Activated CD4-positive, alpha-beta T cell treated with anti-CD3 and anti-CD28 coated beads, Interleukin-2, amount 50 U/mL, for 48 hours (primary cell): ENCODE results near the gene NOBOX.
"Not testable (repeated sequence)": the region's sequence is repeated elsewhere in the genome, so short reads cannot be mapped to it uniquely, and the experiment has no call there.

ENCODE experiments used
- DNase-seq, 2 experiments: peaks; one replicate each; pipeline ENCODE4 v3.0.0-alpha.2; 2020

The NOBOX gene

DNA sequence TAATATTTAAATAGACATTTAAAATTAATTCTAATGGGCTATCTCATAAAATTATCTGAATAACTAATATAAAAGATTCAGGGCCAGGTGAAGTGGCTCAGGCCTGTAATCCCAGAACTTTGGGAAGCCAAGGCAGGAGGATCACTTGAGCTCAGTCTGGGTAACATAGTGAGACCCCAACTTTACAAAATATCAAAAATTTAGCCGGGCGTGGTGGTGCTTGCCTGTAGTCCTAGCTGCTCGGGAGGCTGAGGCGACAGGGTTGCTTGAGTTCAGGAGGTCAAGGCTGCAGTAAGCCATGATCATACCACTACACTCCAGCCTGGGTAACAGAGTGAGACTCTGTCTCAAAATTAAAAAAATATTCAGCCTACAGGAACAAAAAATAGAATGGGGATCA, 12.5 kb downstream of the NOBOX start:
- DNase-seq = no peak

DNA sequence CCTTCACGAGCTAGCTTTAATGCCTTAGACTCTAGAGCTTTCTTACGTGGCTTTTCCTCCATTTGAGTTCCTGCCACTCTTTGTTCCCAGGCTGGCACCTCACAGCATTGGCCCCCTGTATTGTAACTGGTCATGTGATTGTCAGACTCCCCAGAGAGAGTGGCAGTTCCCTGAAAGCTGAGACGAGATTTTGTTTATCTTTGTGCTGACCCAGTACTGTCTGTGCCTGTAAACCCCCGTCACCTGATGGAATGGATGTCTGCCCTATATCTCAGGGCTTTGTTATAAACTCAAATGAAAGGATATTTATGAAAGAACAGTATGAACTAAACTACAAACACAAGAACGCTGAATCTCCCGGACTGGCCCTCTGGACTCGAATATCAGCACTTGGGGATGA, 13.0 kb downstream of the NOBOX start:
- no peak for DNase-seq

DNA sequence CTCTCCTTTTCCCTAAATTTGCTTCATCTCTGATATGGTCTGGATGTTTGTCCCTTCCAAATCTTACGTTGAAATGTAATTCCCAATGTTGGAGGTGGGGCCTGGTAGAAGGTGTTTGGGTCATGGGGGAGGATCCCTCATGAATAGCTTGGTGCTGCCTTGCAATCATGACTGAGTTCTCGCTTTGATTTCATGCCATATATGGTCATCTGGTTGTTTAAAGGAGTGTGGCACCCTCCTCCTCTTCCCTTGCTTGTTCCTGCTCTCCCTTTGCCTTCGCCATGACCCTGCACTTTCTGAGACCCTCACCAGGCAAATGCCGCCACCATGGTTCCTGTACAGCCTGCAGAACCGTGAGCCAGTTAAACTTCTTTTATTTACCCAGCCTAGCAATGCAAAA, 14.5 kb downstream of the NOBOX start:
- no peak for DNase-seq

DNA sequence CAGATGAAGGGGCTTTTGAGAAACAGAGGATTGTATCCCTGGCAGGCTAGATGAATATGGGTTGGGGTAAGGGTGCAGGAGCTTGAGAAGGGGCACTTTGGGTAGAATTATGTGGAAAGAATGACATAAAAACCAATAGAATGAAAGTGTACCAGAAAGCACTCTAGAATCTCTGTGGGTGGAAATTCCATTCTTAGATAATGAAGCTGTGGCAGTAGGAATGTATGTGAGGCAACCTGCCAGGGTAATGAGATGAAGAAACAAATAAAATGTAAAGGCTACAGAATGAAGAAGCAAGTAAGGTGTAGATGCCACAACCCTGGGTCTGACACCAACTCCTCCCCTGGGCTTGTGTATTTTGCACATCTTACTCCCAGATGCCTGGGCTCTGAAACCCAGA, 16.8 kb downstream of the NOBOX start:
- no peak for DNase-seq

DNA sequence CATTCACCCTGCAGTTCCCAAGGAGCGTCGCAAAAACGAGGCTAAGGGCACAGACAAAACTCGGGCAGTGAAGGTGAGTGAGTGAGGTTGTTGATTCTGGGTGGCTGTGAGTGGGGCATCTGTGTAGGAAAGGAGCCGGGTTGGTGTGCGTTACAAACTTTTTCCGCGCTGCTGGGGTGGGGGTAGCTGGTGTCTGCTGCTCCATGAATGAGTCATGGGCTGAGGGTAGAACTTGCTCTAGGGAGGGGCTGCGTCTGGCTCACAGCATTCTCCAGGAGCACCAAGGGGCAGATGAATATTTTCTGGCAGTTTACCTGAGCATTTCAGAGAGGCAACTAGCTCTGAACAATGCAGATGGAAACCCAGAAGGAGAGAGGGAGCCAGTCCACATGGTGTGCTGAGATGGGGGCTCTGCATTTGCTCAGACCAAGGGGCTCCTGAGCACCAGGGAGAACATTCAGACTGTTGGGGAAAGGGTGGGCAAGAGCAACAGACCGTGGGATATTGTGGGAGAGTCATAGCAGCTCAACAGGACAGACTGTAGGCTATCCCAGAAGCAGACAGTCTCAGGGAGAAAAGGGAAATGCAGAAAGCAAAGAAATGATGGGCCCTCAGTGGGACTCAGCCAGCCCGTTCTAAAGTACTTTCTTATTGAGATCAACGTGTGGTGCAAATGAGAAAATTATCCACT, 18.8 kb downstream of the NOBOX start:
- DNase-seq = peak; percentile 39 to 65

DNA sequence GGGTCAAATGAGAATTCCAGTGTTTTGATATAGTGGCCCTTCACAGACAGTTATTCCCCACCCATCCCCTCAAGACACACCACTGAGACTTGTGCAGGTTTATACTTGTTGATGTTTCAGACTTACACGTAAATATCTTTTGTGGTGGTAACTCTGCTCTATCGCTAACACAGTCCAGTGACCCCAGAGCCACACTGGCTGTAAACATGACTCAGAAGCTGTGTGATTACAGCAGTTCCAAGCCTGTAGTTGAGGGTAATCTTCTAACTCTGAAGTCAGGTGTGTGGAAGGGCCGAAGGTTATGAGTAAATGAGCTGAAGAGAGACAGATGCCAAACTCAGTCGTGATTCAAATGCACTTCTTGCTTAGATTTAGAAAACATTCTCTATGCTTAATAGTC, 19.4 kb downstream of the NOBOX start:
- no peak for DNase-seq

DNA sequence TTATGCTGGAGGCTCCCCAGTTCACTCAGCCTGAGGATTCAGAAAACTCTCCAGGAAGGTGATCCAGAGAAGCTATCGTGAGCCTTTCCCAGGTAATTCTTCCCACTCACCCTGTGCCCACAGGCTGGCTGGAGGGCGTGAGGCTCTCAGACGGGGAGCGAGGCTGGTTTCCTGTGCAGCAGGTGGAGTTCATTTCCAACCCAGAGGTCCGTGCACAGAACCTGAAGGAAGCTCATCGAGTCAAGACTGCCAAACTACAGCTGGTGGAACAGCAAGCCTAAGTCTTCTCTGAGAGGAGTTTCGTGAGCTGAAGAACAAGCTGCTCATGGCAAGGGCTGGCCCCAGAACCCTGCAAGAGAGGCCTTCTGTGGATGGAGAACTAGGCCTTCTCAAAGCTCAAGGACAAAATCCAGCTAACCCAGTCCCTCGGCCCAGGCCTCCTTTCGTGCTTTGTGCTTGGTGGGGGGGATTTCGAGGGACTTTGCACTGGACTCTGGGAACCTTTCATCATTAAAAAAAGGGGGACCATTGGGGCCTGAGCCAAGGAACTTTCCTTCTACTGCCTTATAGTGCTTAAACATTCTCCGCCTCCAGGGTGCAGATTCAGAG, 23.6 kb downstream of the NOBOX start:
- DNase-seq = no peak

DNA sequence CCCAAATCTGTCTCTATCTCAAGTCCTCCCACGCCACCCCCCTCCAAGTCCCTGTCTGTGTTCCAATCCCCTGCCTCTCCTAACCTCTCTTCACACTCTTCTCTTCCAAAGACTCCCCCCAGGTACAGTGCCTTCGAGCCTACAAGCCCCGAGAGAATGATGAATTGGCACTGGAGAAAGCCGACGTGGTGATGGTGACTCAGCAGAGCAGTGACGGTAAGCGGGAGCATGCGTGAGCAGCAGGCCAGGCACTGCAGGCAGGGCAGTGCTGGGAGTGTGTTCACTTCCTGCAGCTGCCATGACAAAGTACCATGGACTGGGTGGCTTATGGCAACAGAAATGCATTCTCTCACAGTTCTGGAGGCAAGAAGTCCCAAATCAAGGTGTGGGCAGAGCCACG, 24.8 kb downstream of the NOBOX start:
- no peak for DNase-seq

DNA sequence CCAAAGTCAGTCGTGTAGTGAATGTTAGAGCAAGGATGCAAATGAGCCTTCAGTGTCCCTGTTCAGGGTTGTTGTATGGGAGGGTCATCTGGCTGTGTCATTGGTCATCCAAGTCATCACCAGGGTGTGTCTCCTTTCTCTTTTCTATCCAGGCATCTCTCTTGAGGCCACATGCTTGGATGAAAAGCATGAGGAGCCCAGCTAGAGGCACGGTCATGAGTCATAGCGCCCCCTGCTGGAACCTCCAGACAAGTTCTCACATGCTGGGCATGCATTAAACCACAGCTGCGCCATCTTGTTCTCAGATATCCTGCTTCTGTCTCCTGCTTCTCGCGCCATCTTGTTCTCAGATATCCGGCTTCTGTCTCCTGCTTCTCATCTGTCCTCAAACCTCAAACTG, 34.3 kb downstream of the NOBOX start:
- not testable (repeated sequence) for DNase-seq

DNA sequence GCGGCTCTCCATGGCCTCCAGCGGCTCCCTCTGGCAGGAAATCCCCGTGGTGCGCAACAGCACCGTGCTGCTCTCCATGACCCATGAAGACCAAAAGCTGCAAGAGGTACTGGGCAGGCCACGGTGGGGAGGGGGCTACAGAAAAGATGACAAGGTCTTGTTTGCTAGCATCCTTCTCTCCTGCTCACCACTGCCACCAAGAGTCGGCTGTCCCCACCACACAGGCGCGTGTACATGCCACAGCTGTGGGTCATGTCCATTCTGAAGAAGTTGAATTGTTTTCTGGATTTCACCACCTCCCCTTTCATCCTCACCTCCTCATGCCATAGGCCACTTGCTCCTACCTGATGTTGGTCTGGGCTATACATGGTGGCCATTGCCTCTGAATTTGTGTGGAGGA, 36.2 kb downstream of the NOBOX start:
- DNase-seq = not testable (repeated sequence)

DNA sequence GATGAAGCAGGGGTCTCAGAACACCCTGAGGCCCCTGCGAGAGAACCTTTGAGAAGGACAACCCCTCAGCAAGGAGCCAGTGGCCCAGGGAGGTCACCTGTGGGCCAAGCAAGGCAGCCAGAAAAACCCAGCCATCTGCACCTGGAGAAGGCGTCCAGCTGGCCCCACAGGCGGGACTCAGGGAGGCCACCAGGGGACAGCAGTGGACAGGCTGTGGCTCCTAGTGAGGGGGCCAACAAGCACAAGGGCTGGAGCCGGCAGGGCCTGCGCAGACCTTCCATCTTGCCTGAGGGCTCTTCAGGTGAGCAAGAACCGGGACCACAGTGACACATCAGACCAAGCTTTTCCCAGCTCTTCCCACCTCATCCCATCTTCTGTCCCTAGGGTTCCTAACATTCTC, 38.0 kb downstream of the NOBOX start:
- not testable (repeated sequence) for DNase-seq

DNA sequence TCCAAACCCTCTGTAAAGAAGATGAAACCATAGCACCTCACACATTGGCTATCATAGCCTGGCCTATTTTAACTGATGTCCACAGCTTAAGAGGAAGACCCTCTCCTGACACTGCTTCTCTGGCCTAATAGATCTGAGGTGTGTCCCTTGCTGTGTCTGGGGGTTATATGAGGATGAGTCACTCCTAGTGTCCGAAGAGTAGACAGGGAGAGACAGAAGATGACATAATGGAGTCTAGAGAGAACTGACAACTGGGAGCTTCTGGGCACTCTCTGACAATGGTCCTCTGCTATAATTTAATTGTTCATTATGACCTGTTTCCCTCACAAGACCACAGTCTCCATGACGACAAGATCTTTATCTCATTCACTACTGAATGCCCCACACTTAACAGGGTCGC, 41.4 kb downstream of the NOBOX start:
- not testable (repeated sequence) for DNase-seq

DNA sequence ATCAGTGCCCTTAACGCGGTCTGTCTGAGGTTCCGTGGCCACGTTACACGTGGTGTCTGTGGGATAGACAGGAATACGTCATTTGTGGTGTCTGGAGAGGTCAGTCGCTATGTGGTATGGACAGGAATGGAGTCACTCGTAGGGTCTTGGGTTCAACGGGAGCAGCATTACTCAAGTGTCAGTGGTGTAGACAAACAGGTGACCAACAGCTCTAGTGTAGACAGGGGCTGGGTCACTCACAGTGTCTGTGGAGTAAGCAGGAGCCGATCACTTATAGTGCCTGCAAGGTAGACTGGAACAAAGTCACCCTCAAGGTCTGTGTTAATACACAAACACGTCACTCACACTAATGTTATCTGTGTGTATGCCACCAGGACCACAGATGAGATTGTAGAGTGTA, 46.6 kb downstream of the NOBOX start:
- DNase-seq = not testable (repeated sequence)

DNA sequence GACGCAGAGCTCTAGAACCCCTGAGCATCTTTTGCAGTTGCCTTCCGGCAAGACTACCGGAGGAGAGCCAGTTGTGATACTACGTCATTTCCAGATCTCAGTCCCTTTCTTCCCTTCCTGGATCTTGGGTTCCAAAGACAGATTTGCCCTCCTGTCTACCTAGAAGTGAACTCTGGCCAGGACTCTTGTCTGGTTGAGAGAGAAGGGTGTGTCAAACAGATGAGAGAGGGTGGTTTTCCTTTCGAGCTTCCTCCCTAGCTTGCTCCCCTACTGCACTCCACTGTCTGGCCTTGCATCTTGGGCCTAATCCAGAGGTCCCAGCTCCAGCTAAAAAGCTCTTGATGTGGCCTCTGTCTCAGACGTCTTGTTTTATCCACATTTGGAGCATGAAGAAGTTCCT, 47.3 kb downstream of the NOBOX start:
- DNase-seq = not testable (repeated sequence)

DNA sequence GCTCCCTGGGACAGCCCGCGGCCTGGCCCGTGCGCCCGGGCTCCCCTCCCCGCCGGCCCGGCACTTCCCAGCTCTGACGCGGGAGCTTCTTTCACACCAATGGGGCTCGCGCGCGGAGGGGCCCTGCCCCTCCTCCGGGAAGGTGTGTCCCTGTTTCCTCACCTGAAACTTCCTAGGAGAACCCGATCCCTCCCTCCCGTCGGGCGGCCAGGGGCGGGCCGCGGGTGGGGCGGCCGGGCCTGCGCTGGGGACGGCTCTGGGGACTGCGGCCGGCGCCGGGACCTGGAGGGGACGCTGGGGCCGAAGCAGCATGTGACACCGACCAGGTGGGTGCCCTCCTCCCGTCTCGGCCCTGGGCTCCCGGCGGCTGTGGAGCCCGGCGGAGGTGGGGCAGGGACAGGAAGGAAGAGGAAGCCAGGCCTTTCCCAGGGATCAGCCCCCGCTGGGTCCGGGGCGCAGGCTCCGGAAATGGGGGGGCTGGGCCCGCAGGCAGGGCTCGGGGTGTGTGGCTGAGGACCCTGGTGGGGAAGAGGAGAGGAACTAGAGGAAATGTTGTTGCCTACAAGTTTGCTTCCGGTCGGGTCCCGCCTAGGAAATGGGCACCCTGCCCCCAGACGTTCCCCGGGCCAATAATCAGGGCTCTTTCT, 48.2 kb downstream of the NOBOX start, which contains the start of gene ARHGEF5:
Gene ARHGEF5, plus strand, starts transcription at position 227 of the 647 bp plus-strand sequence. CDS start 7,268 bp downstream, outside the sequence.
- not testable (repeated sequence) for DNase-seq

DNA sequence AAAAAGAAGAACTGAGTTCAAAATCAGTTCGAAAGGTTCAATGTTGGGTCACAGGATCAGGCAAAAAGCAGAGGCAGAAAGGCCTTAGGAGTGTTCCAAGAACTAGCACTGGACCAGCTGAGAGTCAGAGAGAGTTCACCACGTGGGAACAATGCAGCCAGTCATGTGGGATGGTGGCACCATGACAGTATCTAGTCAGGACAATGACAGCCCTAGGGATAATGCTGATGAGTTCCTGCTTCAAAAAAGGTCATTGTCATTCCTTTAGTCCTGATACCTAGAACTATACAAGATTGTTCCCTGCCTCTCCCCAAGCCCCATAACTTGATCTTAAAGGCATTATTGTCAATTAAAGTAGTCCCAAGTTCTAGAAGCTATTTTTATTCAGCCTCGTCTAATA, 51.8 kb downstream of the NOBOX start:
- DNase-seq = not testable (repeated sequence)

DNA sequence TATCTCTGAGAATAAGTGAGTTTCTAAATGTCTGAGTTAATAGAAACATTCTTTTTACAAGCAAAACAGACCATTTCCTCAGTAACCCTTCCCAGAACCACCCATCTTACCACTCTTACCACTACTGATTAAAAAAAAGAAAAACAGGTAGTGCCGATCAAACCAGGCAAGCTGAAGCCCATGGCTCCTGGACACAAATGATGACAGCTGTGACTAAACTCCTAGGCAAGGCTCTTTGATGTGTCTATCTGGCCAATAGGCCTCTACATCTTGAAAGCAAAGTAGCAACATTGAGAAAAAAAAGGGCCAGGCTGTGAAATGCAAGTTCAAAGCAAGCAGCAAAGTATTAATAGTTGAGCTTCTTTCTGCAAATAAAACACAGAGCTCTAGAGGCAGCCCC, 54.9 kb downstream of the NOBOX start:
- not testable (repeated sequence) for DNase-seq
